GM18517 (cell line): ENCODE results near the gene VAV3.

Source experiments
- ATAC-seq: cut with Tn5 transposase; IDR thresholded peaks from one replicate; pipeline ENCODE4 v1.9.1; 2021; ENCODE audit warnings: mild to moderate bottlenecking, moderate library complexity; ENCODE audit not compliant: unreplicated experiment

The VAV3 gene

GRCh38 chr1:107972391-107973180 lies 7.6 kb upstream of the VAV3 start:
- ATAC-seq, result no peak

- no peak for ATAC-seq
Measured at GRCh38 chr1:107966550-107966949, 1.6 kb upstream of the VAV3 start.

GRCh38 chr1:107964336-107965109 lies 457 bp downstream of the VAV3 start:
- ATAC-seq, result no peak

GRCh38 chr1:107963601-107964335 lies 1.2 kb downstream of the VAV3 start:
- ATAC-seq, result peak; percentile 80

- no peak for ATAC-seq
Measured at GRCh38 chr1:107963008-107963407, 2.0 kb downstream of the VAV3 start.

GRCh38 chr1:107954719-107955415 lies 10.1 kb downstream of the VAV3 start:
- ATAC-seq, result no peak

- no peak for ATAC-seq
Measured at GRCh38 chr1:107954126-107954525, 10.9 kb downstream of the VAV3 start.

- no peak for ATAC-seq
Measured at GRCh38 chr1:107953556-107953955, 11.4 kb downstream of the VAV3 start.

- ATAC-seq, result no peak
Measured at GRCh38 chr1:107952989-107953388, 12.0 kb downstream of the VAV3 start.

- ATAC-seq, result no peak
Measured at GRCh38 chr1:107950464-107950863, 14.5 kb downstream of the VAV3 start.

GRCh38 chr1:107949467-107950253 lies 15.3 kb downstream of the VAV3 start:
- ATAC-seq, result peak; percentile 82

- no peak for ATAC-seq
Measured at GRCh38 chr1:107946794-107947193, 18.2 kb downstream of the VAV3 start.

- no peak for ATAC-seq
Measured at GRCh38 chr1:107943694-107944093, 21.3 kb downstream of the VAV3 start.

- ATAC-seq, result no peak
Measured at GRCh38 chr1:107942814-107943213, 22.2 kb downstream of the VAV3 start.

GRCh38 chr1:107941531-107941930 lies 23.4 kb downstream of the VAV3 start:
- no peak for ATAC-seq

- no peak for ATAC-seq
Measured at GRCh38 chr1:107941123-107941522, 23.9 kb downstream of the VAV3 start.

- no peak for ATAC-seq
Measured at GRCh38 chr1:107940701-107941100, 24.3 kb downstream of the VAV3 start.

GRCh38 chr1:107940017-107940577 lies 24.9 kb downstream of the VAV3 start:
- ATAC-seq, result no peak

- ATAC-seq, result no peak
Measured at GRCh38 chr1:107939256-107939655, 25.7 kb downstream of the VAV3 start.
